CD14-positive monocyte (primary cell): ENCODE measurements around the gene ATP2B1. TPM values are rescaled to one million over a fixed set of nuclear protein-coding genes. Genes with fewer than 3 reads are reported as not detected.

Experiments used
- DNase-seq, 3 donors: peaks; one replicate each; pipeline ENCODE4 v3.0.0-alpha.2; 2011 to 2022
- H2AFZ ChIP-seq: 2 replicates; pipeline ENCODE4 v1.6.0; 2012; ENCODE audit warnings: mild to moderate bottlenecking, low read depth, low read length, inconsistent platforms; ENCODE audit not compliant: insufficient read depth, poor library complexity, severe bottlenecking
- H3K27ac ChIP-seq, 2 donors: 1 replicate in 1 of 2; 2 replicates in 1 of 2; pipeline ENCODE4 v1.5.1; 2012 to 2013; ENCODE audit warnings: low read length in 2 of 2, control low read depth in 1 of 2, inconsistent platforms in 1 of 2, low read depth in 1 of 2, mild to moderate bottlenecking in 1 of 2
- H3K27me3 ChIP-seq, 2 donors: one replicate each; pipeline versions ENCODE4 v1.6.0 to v1.6.1; 2011 to 2013; ENCODE audit warnings: low read length in 2 of 2; ENCODE audit not compliant: control insufficient read depth in 2 of 2, insufficient read depth in 2 of 2
- H3K36me3 ChIP-seq, 2 donors: replicated peaks in 1 of 2; 1 replicate in 1 of 2; 2 replicates in 1 of 2; pipeline versions ENCODE4 v1.5.1 to v1.6.1; 2012 to 2013; ENCODE audit warnings: low read length in 2 of 2, control low read depth in 1 of 2, inconsistent platforms in 1 of 2, mild to moderate bottlenecking in 1 of 2; ENCODE audit not compliant: insufficient read depth in 2 of 2, control insufficient read depth in 1 of 2
- H3K4me1 ChIP-seq, 2 donors: 1 replicate in 1 of 2; 2 replicates in 1 of 2; pipeline versions ENCODE4 v1.5.1 to v1.6.1; 2012 to 2013; ENCODE audit warnings: low read length in 2 of 2, control low read depth in 1 of 2, inconsistent platforms in 1 of 2, mild to moderate bottlenecking in 1 of 2, moderate library complexity in 1 of 2; ENCODE audit not compliant: insufficient read depth in 2 of 2, control insufficient read depth in 1 of 2
- H3K4me2 ChIP-seq: replicated peaks from 2 replicates; pipeline ENCODE3; 2012; ENCODE audit warnings: low read length, moderate library complexity, mild to moderate bottlenecking; ENCODE audit not compliant: poor library complexity, severe bottlenecking; ENCODE audit errors: extremely low read depth
- H3K4me3 ChIP-seq, 3 experiments: fragments of 200-600 bp in 1 of 3; sonication (generic) in 1 of 3; replicated peaks in 1 of 3; 1 replicate in 2 of 3; 2 replicates in 1 of 3; pipeline ENCODE4 v1.5.1; 2011 to 2013; ENCODE audit warnings: low read length in 3 of 3, mild to moderate bottlenecking in 3 of 3, control low read depth in 2 of 3, low read depth in 2 of 3, inconsistent platforms in 1 of 3, moderate library complexity in 1 of 3
- H3K79me2 ChIP-seq: 2 replicates; pipeline ENCODE4 v1.6.0; 2012; ENCODE audit warnings: mild to moderate bottlenecking, control low read depth, inconsistent platforms, low read length, moderate library complexity; ENCODE audit not compliant: insufficient read depth
- H3K9ac ChIP-seq: 2 replicates; pipeline ENCODE4 v1.6.0; 2017; ENCODE audit warnings: low read length, mild to moderate bottlenecking; ENCODE audit not compliant: insufficient read depth, poor library complexity, severe bottlenecking
- H3K9me3 ChIP-seq, 2 donors: replicated peaks in 1 of 2; 1 replicate in 1 of 2; 2 replicates in 1 of 2; pipeline versions ENCODE4 v1.5.1 to v1.6.1; 2012 to 2013; ENCODE audit warnings: low read length in 2 of 2, control low read depth in 1 of 2; ENCODE audit not compliant: control insufficient read depth in 1 of 2, insufficient read depth in 1 of 2
- H4K20me1 ChIP-seq: 2 replicates; pipeline ENCODE4 v1.6.0; 2012; ENCODE audit warnings: mild to moderate bottlenecking, low read length, control low read depth, moderate library complexity; ENCODE audit not compliant: insufficient read depth
- H3K27ac Mint-ChIP-seq, 7 donors: one replicate each; pipeline ENCODE4 v1.8.0; 2020; ENCODE audit warnings: mild to moderate bottlenecking in 7 of 7, mixed read lengths in 7 of 7, moderate library complexity in 6 of 7, inconsistent platforms in 2 of 7
- H3K27me3 Mint-ChIP-seq, 3 donors: one replicate each; pipeline ENCODE4 v1.8.0; 2021 to 2022; ENCODE audit warnings: low read depth in 3 of 3, mild to moderate bottlenecking in 3 of 3, mixed read lengths in 3 of 3, moderate library complexity in 3 of 3, inconsistent platforms in 1 of 3
- H3K36me3 Mint-ChIP-seq, 2 donors: one replicate each; pipeline ENCODE4 v1.8.0; 2020; ENCODE audit warnings: mixed read lengths in 2 of 2, inconsistent platforms in 1 of 2, mild to moderate bottlenecking in 1 of 2
- H3K4me1 Mint-ChIP-seq: one replicate; pipeline ENCODE4 v1.8.0; 2020; ENCODE audit warnings: mild to moderate bottlenecking, mixed read lengths
- H3K4me3 Mint-ChIP-seq, 2 donors: one replicate each; pipeline ENCODE4 v1.8.0; 2020; ENCODE audit warnings: mild to moderate bottlenecking in 2 of 2, mixed read lengths in 2 of 2, moderate library complexity in 1 of 2
- H3K9me3 Mint-ChIP-seq, 7 donors: one replicate each; pipeline ENCODE4 v1.8.0; 2020 to 2022; ENCODE audit warnings: mixed read lengths in 7 of 7, mild to moderate bottlenecking in 6 of 7, moderate library complexity in 6 of 7, inconsistent platforms in 2 of 7
- CTCF ChIP-seq: fragments of 200-600 bp; IDR thresholded peaks from one replicate; pipeline ENCODE4 v1.8.0; 2022; ENCODE audit warnings: antibody characterized with exemption, mild to moderate bottlenecking
- WGBS: methylation state at CpG from one replicate; pipeline ENCODE4 v1.1.5; 2013; ENCODE audit warnings: missing lambda C conversion rate; ENCODE audit not compliant: insufficient coverage; 5-methylcytosine and 5-hydroxymethylcytosine counted together
- intact Hi-C, 2 donors: fragments of 100-400 bp; cut with micrococcal nuclease; formaldehyde crosslinking; loops; one replicate each; pipeline versions ENCODE4 v1.15.0 to v1.15.1; 2023
- polyA plus RNA-seq, 3 donors: library from polyadenylated mRNA; depleted of rRNA in 1 of 3; unstranded in 2 of 3; stranded (reverse) in 1 of 3; fragments of 300-500 nt in 2 of 3; fragments of >200 nt in 1 of 3; fragmentation: Illumina TruSeq in 2 of 3; gene quantifications; 1 replicate in 2 of 3; 2 replicates in 1 of 3; pipeline ENCODE4 v1.2.3, GENCODE V29; 2012 to 2021

Gene ATP2B1
- polyA plus RNA-seq, 3 donors, result 35.9 to 59.3 (median 53.9) TPM

- peaks cover 11% of the 10 kb centered on the region for H3K79me2 ChIP-seq
- peak overlapping the region in 5 of 7 donors; percentile 5 to 70 (median 35) for H3K27ac Mint-ChIP-seq
- H3K9ac ChIP-seq, result no peak overlapping the region
- TF ChIP-seq CTCF, result no peak
- no peaks in the 10 kb centered on the region for H3K27me3 ChIP-seq
- H3K27me3 Mint-ChIP-seq, result no peaks in the 10 kb centered on the region
- H3K4me1 ChIP-seq, result no peaks in the 10 kb centered on the region
- H3K4me1 Mint-ChIP-seq, result no peaks in the 10 kb centered on the region
- H3K4me3 Mint-ChIP-seq, result no peak overlapping the region
- no peak overlapping the region for H3K4me2 ChIP-seq
- H3K27ac ChIP-seq, result no peak overlapping the region
- peaks cover 0 to 8% (median 0%) of the 10 kb centered on the region in 7 donors for H3K9me3 Mint-ChIP-seq
- H4K20me1 ChIP-seq, result peaks cover 99% of the 10 kb centered on the region
- H3K36me3 ChIP-seq, result peaks cover 17 to 66% of the 10 kb centered on the region in 2 donors
- WGBS, result 97% methylated on average over 4 of the region's 4 CpGs
- no peak overlapping the region for H2AFZ ChIP-seq
- H3K36me3 Mint-ChIP-seq, result peaks cover 55 to 69% of the 10 kb centered on the region in 2 donors
- H3K4me3 ChIP-seq, result no peak overlapping the region
- intact Hi-C loops, result no loop called here
- H3K9me3 ChIP-seq, result peaks cover 0 to 2% of the 10 kb centered on the region in 2 donors
- no peak for DNase-seq
These were observed 60.3 kb downstream of the ATP2B1 start for GRCh38 chr12:89648211-89648930.

GRCh38 chr12:89645434-89645833 lies 63.2 kb downstream of the ATP2B1 start:
- Mint-ChIP-seq H3K4me3 (no peak overlapping the region), H3K27me3 (no peaks in the 10 kb centered on the region), H3K4me1 (no peaks in the 10 kb centered on the region), H3K27ac (peak overlapping the region in 2 of 7 donors; percentile 8 to 13), H3K36me3 (peaks cover 56 to 74% of the 10 kb centered on the region in 2 donors), H3K9me3 (peaks cover 0 to 6% (median 0%) of the 10 kb centered on the region in 7 donors)
- Histone ChIP-seq H2AFZ (no peak overlapping the region), H3K4me1 (no peaks in the 10 kb centered on the region), H3K4me2 (no peak overlapping the region), H3K4me3 (no peak overlapping the region), H3K27me3 (no peaks in the 10 kb centered on the region), H3K9me3 (peaks cover 0 to 2% of the 10 kb centered on the region in 2 donors), H3K9ac (no peak overlapping the region), H4K20me1 (peaks cover 99% of the 10 kb centered on the region), H3K79me2 (peaks cover 5% of the 10 kb centered on the region), H3K27ac (no peak overlapping the region), H3K36me3 (peaks cover 30 to 72% of the 10 kb centered on the region in 2 donors)
- WGBS, result 83% methylated on average over 1 of the region's 1 CpG
- intact Hi-C loops, result no loop called here
- TF ChIP-seq CTCF, result no peak
- DNase-seq, result no peak
